Muscle layer of duodenum (tissue), 2 donors: ENCODE data around the gene BRPF3.

Experiments used
- H3K27ac ChIP-seq: one replicate; pipeline ENCODE4 v1.7.0; 2013; ENCODE audit warnings: mild to moderate bottlenecking, low read length
- H3K27me3 ChIP-seq: one replicate; pipeline ENCODE4 v1.7.0; 2013; ENCODE audit warnings: low read depth, mild to moderate bottlenecking, control low read depth, low read length
- H3K36me3 ChIP-seq, 2 donors: one replicate each; pipeline ENCODE4 v1.7.0; 2013; ENCODE audit warnings: low read length in 2 of 2, control low read depth in 1 of 2, mild to moderate bottlenecking in 1 of 2; ENCODE audit not compliant: insufficient read depth in 2 of 2, control insufficient read depth in 1 of 2
- H3K4me1 ChIP-seq, 2 donors: one replicate each; pipeline ENCODE4 v1.7.0; 2013; ENCODE audit warnings: low read length in 2 of 2, mild to moderate bottlenecking in 2 of 2, control low read depth in 1 of 2, moderate library complexity in 1 of 2; ENCODE audit not compliant: insufficient read depth in 2 of 2, control insufficient read depth in 1 of 2
- H3K4me3 ChIP-seq, 2 donors: one replicate each; pipeline ENCODE4 v1.7.0; 2013; ENCODE audit warnings: low read length in 2 of 2, low read depth in 1 of 2, mild to moderate bottlenecking in 1 of 2
- H3K9me3 ChIP-seq, 2 donors: one replicate each; pipeline ENCODE4 v1.7.0; 2013; ENCODE audit warnings: low read length in 2 of 2, control low read depth in 1 of 2, mild to moderate bottlenecking in 1 of 2; ENCODE audit not compliant: control insufficient read depth in 1 of 2
- donor health status: healthy.

Gene BRPF3

DNA sequence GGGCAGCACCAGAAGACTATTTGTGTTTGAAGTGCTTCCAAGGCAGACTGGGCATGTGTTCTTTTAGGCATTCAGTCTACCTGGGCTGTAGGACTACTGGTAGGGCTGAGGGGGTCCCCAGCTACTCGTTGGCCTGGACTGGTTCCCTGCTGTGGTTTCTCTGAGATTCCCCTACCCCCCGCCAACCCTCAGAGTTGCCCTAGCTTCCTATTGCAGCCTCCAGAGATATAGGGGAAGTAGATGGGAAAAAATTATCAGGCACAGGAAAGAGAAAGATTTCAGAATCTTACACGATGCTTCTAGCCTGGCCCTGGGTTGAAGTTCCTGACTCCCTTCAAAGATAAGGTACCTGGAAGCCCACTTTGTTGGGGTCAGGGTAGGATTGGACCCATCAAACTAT, 22.5 kb downstream of the BRPF3 start:
- peaks cover 56 to 75% of the 10 kb centered on the region in 2 donors for H3K36me3 ChIP-seq
- no peaks in the 10 kb centered on the region for H3K9me3 ChIP-seq
- H3K27ac ChIP-seq: no peak overlapping the region
- H3K27me3 ChIP-seq: no peaks in the 10 kb centered on the region
- H3K4me1 ChIP-seq: no peaks in the 10 kb centered on the region
- H3K4me3 ChIP-seq: no peak overlapping the region

DNA sequence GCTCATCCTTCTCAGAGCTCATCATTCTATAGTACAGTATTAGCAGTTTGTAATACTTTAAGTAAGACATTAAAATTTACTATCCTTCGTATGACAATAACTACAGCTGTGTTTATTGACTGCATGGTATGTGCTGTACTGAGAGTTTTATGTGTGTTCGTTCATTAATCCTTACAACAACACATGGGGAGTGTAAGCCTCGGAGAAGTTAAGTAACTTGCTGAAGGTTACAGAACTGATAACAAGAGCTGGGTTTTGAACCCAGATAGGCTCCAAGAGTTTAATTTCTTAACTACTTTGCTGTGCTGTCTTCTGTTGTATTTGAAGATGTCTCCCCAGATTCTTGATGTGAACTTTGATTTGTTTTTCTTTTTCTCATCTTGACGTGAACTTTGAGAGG, 23.7 kb downstream of the BRPF3 start:
- no peaks in the 10 kb centered on the region for H3K4me1 ChIP-seq
- no peak overlapping the region for H3K27ac ChIP-seq
- no peaks in the 10 kb centered on the region for H3K27me3 ChIP-seq
- no peaks in the 10 kb centered on the region for H3K9me3 ChIP-seq
- H3K36me3 ChIP-seq: peaks cover 48 to 75% of the 10 kb centered on the region in 2 donors
- H3K4me3 ChIP-seq: no peak overlapping the region

- no peak overlapping the region for H3K4me3 ChIP-seq
- H3K27ac ChIP-seq: no peak overlapping the region
- no peaks in the 10 kb centered on the region for H3K4me1 ChIP-seq
- peaks cover 60 to 80% of the 10 kb centered on the region in 2 donors for H3K36me3 ChIP-seq
- H3K9me3 ChIP-seq: no peaks in the 10 kb centered on the region
- no peaks in the 10 kb centered on the region for H3K27me3 ChIP-seq
Measured at GRCh38 chr6:36221674-36222073, 25.1 kb downstream of the BRPF3 start.

- Histone ChIP-seq H3K9me3 (no peaks in the 10 kb centered on the region), H3K4me3 (no peak overlapping the region), H3K27ac (no peak overlapping the region), H3K27me3 (no peaks in the 10 kb centered on the region), H3K36me3 (peaks cover 53 to 73% of the 10 kb centered on the region in 2 donors), H3K4me1 (no peaks in the 10 kb centered on the region)
Measured at GRCh38 chr6:36222924-36223323, 26.4 kb downstream of the BRPF3 start.

DNA sequence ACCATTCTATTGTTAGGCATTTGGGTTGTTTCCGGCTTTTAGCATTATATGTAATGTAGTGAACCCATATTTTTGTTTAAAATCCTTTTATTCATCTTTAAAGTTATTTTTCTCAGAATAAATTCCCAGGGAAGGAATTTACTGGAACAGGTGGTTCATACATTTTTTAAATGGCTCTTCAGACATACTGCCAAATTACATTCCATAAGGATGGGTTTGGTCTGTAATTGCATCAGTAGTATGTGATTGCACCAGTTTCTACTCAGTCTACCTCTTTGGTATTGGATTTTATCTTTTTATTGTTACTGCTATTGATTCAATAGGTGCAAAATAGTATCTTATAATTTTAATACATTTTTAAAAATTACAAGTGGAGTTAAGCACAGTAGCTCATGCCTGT, 27.2 kb downstream of the BRPF3 start:
- no peaks in the 10 kb centered on the region for H3K4me1 ChIP-seq
- peaks cover 56 to 73% of the 10 kb centered on the region in 2 donors for H3K36me3 ChIP-seq
- H3K27ac ChIP-seq: no peak overlapping the region
- H3K27me3 ChIP-seq: no peaks in the 10 kb centered on the region
- no peak overlapping the region for H3K4me3 ChIP-seq
- H3K9me3 ChIP-seq: no peaks in the 10 kb centered on the region

- no peaks in the 10 kb centered on the region for H3K4me1 ChIP-seq
- H3K36me3 ChIP-seq: peaks cover 57 to 73% of the 10 kb centered on the region in 2 donors
Measured at GRCh38 chr6:36224918-36225461, 28.4 kb downstream of the BRPF3 start.

GRCh38 chr6:36226438-36227047, 30.0 kb downstream of the BRPF3 start:
- Histone ChIP-seq H3K4me3 (no peak overlapping the region), H3K4me1 (no peaks in the 10 kb centered on the region), H3K36me3 (peaks cover 63 to 89% of the 10 kb centered on the region in 2 donors), H3K27me3 (no peaks in the 10 kb centered on the region), H3K27ac (no peak overlapping the region), H3K9me3 (no peaks in the 10 kb centered on the region)

More at GRCh38 chr6:36224918-36225461, 28.4 kb downstream of the BRPF3 start:
- Histone ChIP-seq H3K27me3 (no peaks in the 10 kb centered on the region), H3K4me3 (no peak overlapping the region), H3K9me3 (no peaks in the 10 kb centered on the region), H3K27ac (no peak overlapping the region)

DNA sequence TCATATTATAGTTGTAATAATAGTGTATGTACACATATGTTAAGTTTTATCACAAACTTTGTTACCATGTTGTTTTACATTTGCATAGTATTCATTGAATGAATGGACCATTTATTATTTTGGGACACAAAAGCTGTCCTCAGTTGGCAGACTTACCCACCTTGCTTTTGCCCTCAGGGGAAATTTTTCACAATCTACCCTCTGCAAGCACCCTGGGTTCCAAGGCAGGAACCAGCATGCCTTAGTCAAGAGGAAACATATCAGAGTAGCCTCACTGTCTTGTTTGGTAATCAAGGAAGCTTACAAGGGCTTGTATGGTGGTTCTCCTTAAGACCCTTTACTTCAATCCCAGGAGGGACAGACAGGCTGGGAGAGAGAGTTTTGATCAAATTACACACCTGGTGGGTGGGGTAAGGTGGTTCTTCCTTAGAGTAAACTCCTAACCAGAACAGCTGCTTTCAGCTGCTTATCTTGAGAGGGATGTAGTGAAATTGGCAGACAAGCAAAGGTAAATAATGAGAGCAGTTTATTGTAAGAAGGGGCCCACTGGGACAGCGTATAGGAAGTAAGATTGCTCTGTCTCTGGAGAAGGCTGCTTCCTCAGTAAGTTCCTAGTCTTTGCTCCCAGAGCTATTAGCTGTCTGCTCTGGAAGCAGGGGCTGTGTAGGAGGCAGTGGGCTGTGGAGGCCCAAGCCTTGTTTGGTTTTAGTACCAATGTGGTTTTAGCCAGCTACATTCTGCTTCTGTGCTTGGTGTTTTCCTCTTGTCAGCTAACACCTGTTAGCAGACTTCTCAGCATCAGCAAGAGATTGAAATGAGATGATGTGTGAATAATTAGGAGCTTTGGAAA, 31.1 kb downstream of the BRPF3 start:
- Histone ChIP-seq H3K27me3 (no peaks in the 10 kb centered on the region), H3K27ac (no peak overlapping the region), H3K9me3 (no peaks in the 10 kb centered on the region), H3K4me1 (no peaks in the 10 kb centered on the region), H3K36me3 (peaks cover 56 to 88% of the 10 kb centered on the region in 2 donors), H3K4me3 (no peak overlapping the region)

DNA sequence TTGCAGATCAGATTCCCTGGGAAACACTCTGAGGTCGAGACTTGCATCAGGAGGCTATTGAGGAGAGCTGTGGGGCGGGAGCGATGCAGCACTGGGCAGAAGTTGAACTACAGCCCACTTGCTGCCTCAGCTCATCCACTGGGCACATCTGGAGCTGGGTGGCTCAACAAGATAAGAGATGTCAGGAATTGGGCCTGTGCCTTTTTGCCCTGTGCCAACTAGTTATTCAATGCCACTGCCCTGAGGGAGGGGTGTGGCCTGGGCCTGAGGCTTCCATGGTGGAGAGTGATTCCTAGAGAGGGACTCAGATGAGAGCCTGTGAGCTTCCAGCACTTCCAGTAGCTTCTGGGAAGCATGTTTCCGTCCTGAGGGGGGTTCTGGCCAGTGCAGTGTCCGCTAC, 32.7 kb downstream of the BRPF3 start:
- H3K4me3 ChIP-seq: no peak overlapping the region
- no peaks in the 10 kb centered on the region for H3K4me1 ChIP-seq
- no peak overlapping the region for H3K27ac ChIP-seq
- no peaks in the 10 kb centered on the region for H3K27me3 ChIP-seq
- H3K9me3 ChIP-seq: no peaks in the 10 kb centered on the region
- peaks cover 47 to 87% of the 10 kb centered on the region in 2 donors for H3K36me3 ChIP-seq

GRCh38 chr6:36230371-36230770, 33.8 kb downstream of the BRPF3 start:
- H3K9me3 ChIP-seq: no peaks in the 10 kb centered on the region
- H3K4me1 ChIP-seq: no peaks in the 10 kb centered on the region
- H3K36me3 ChIP-seq: peaks cover 47 to 76% of the 10 kb centered on the region in 2 donors
- H3K4me3 ChIP-seq: no peak overlapping the region
- no peaks in the 10 kb centered on the region for H3K27me3 ChIP-seq
- no peak overlapping the region for H3K27ac ChIP-seq

DNA sequence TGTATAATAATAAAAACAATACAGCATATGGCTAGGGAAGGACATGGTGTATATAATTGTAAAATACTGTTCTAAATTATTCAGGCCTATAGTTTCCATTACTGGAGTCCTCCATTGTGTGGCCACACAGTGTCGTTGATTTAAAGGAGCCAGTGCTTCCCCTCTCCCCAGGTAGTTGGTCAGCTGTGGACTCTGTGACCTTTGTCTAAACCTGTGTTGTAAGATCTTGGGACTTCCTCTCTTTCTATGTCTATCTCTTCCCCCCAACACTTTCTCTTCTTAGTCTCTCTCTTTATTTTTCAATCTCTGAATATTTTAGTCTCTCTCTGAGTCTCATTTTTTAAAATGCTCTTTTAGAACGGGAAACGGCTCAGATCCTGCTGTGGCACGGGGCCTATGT, 35.6 kb downstream of the BRPF3 start:
- no peak overlapping the region for H3K4me3 ChIP-seq
- peaks cover 35 to 61% of the 10 kb centered on the region in 2 donors for H3K36me3 ChIP-seq
- no peak overlapping the region for H3K27ac ChIP-seq
- no peaks in the 10 kb centered on the region for H3K9me3 ChIP-seq
- H3K27me3 ChIP-seq: no peaks in the 10 kb centered on the region
- H3K4me1 ChIP-seq: no peaks in the 10 kb centered on the region
